GM19372 (cell line): ENCODE data around the gene PIGQ.

Experiments
- ATAC-seq: cut with Tn5 transposase; IDR thresholded peaks from one replicate; pipeline ENCODE4 v1.9.1; 2021; ENCODE audit warnings: mild to moderate bottlenecking, low read depth, moderate library complexity; ENCODE audit not compliant: unreplicated experiment

The PIGQ gene

GRCh38 chr16:554297-554621 is 15.5 kb upstream of the PIGQ start:
- ATAC-seq, result no peak

DNA sequence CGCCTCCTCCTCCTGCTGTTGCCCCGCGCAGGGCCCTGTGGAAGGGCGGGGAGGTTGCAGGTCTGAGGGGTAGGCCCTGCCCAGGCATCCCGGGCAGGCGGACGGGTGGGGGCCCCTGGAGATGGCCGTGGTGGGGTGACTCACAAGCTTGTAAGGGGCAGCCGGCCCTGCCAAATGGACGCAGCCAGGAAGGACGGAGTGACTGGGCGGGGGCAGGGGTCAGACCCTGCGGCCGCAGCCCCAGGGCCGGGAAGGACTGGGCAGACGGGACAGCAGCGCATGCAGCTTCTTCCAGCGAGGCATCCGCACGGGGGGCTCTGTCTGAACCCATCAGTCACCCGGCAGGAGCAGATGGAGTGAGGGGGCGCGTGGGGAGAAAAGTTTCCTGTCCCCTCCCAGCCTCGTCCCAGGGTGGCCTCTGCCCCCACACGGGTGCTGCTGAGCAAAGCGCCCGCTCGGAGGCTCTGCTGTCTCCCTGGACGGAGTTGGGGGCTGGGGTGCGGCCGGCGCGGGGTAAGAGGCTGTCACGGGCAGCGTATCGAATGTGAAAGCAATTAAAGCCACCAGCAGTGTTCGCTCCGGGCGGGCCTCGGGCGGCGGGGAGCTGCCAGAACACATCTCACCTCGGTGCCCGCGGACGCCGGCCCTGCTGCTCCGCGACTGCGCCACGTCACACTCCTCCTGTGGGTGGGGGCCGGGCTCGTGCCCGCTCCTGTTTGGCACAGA is 15.0 kb upstream of the PIGQ start:
- no peak for ATAC-seq

DNA sequence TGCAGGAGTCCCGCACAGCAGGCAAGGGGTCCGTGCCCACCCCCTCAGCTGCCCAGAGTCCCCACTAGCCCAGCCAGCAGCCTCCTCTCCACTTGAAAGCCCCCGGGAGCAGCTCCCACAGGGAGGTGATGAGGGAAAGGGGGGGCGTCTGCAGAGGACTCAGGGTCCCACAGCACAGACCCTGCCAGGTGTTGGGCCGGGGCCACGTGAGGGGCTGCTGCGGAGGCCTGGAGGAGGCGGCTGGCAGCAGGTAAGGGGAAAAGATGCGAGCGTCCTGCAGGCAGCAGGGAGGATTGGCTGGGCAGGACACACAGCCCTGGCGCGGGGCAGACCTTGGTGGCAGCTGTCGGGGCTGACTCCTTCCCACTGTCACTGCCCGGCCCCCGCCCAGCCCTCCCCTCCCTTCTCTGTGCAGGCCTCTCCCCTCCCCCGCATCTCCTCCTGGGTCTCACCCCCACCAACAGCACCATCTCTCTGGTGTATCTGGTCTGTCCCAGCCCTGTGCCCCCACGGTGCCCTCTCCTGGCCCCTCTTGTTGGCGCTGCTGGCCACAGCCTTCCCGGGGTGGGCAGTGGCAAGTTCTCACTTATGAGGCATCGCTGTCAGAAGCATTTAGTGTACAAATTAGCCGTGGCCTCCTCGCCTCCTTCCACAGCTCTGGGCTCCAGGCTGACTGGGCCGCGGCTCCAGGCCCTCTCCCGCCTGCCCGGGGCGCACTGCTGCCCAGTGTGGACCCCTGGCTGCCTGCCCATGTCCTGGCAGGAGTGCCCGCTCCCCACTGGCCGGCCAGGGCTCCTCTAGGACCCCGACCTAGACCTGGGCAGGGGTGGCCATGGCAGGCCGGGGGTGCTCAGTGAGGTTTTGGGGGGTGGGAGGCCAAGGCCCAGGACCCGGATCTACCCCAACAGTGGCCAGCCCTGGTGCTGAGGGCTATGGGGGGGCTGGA is 14.0 kb upstream of the PIGQ start:
- no peak for ATAC-seq

DNA sequence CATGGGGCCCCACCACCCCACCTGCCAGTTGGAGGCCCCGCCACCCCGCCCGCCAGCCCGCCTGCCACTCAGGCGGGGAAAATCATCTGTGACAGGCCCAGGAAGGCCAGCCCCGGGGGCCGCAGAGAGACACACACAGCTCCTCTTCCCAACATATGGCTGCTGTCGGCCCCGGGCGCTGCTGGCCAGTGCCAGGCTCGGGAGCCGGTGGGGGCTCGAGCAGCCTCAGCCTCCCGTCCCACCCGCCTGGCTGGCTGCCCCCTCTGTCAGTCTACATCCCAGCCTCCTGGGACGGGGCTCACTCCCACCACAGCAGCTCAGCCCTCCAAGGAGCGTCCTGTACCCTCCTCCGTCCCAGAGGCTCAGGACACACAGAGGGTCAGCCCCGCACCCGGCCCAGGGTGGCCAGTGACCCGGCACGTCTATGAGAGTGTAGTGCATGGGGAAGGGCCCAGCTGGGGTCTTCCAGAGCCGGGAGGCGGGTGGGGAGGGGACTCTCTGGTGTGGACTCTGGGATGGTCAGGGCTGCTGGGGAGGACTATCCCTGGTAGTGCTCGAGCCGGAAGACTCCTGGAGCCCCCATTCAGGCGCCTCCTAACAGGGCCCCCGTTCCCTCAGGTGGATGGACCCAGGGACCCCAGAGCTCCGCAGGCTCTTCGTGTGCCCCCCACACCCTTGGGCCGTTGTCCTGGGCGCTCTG is 13.1 kb upstream of the PIGQ start:
- ATAC-seq, result no peak

GRCh38 chr16:557463-558297 is 12.1 kb upstream of the PIGQ start:
- no peak for ATAC-seq

GRCh38 chr16:558298-559020 is 11.3 kb upstream of the PIGQ start:
- no peak for ATAC-seq

- ATAC-seq, result no peak
Observed at GRCh38 chr16:559021-559380, 10.8 kb upstream of the PIGQ start.

DNA sequence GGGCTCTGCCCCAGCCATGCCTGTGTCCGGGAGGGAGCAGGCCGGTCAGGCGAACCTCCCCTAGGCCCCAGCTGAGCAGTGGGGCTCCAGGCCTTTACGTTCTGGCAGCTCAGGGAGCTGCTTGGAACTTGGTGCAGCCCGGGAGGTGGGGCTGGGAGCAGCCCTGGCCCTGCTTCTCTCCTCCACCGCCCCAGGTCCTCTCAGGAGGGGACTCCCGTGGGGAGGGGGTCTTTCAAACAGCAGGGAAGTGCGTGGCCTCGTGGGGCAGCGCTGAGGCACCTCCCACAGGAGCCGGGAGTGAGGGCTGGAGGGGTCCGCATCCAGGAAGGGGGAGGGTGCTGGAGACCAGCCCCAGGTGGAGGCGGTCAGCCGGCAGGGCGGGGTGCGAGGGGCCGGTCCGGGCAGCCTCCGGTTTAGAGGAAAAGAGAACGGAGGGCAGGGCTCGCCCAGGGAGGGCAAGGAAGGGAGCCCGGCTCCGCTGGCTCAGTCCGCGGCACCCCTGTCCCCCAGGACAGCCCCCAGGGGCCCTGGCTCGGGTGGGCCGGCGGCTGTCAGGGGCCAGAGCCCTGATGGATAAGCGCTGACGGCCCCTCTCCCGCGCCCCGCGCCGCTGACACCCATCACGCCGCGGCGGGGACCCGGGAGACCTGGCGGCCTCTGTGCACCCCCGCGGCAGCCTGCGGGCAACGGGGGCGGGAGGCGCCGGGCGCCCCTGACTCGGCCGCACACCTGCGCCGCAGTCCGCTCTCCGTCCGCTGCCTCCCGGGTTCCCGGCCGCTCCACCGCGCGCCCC is 10.2 kb upstream of the PIGQ start:
- ATAC-seq, result no peak

- ATAC-seq, result no peak
Observed at GRCh38 chr16:560204-560700, 9.5 kb upstream of the PIGQ start, which contains the start of gene PRR35. TSS of gene PRR35 (plus strand) at chr16:560394. CDS start at chr16:563295, 2,901 bp downstream.

- ATAC-seq, result no peak
Observed at GRCh38 chr16:560701-561412, 8.9 kb upstream of the PIGQ start.

- ATAC-seq, result no peak
Observed at GRCh38 chr16:561413-561794, 8.4 kb upstream of the PIGQ start.

GRCh38 chr16:561957-562938 is 7.5 kb upstream of the PIGQ start:
- no peak for ATAC-seq

DNA sequence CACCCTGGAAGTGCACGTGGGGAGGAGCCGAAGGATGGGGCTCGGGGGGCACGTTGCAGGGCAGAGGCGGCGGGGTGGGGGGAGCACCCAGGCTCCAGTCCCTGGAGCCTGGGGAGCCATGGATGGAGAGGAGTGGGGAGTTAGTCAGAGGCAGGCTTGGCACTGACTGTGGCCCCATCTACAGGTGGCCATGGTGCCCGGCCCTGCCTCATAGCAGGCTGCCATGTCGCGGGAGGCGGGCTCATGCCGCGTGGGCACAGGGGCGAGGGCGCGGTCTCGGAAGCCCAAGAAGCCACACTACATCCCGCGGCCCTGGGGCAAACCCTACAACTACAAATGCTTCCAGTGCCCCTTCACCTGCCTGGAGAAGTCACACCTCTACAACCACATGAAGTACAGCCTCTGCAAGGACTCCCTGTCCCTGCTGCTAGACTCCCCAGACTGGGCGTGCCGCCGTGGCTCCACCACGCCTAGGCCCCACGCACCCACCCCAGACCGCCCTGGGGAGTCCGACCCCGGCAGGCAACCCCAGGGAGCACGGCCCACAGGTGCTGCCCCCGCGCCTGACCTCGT is 6.6 kb upstream of the PIGQ start:
- ATAC-seq, result no peak

GRCh38 chr16:564690-565418 is 4.9 kb upstream of the PIGQ start:
- ATAC-seq, result no peak

DNA sequence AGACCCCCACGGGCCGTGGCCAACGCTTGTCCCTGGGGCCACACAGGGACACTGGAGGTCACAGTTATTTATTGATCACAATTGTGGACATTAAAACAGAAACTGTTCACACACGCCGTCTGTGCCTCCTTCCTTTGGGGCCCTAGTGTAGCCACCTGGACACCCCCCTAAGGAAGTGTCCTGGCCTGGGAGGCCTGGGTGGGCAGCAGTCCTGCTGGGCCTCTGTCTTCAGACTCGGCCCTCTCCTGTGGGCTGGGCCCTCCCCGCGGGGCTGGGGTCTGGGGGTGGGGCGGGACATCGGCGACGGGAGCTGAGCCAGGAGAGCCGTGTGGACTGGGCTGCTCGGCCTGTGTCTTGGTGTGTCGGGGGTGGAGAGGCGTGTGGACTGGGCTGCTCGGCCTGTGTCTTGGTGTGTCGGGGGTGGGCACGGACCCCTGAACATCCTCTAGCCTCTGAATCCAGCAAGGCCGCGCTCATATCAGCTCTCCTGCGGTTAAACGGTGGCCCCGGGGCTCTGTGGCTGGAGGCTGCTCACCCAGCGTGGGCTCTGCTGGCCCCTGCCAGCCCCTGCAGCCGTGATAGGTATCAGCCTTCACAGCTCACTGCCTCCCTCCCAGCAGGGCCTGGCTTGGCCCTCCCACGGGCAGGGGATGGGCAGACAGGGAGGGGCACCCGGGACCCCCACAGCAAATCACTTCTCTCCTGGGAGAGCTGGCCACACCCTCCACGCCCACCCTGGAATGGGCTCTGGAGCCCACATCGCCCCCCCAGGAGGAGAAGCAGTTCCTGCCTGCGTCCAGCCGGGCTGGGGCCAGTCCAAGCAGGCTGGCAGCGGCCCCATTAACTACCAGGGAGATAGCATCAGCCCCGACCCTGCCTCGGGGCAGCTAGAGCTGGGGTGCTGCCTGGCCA is 4.1 kb upstream of the PIGQ start:
- no peak for ATAC-seq
